ENCODE measurements around the gene PTPRE. TPM values are rescaled to one million over a fixed set of nuclear protein-coding genes. Genes with fewer than 3 reads are reported as not detected.

PTPRE gene
- total RNA-seq, 3 donors from 2014 or later (not counting 1 experiment from before 2014, with no cell fraction given), result 274 to 280 (median 275) TPM

- Mint-ChIP-seq H3K27me3 (ENCODE audit: low read depth in 2 of 2) (no peaks in the 10 kb centered on the region), H3K9me3 (no peaks in the 10 kb centered on the region), H3K4me1 (peaks cover 85 to 87% of the 10 kb centered on the region in 2 donors), H3K27ac (peak overlapping the region; percentile 88), H3K4me3 (no peak overlapping the region), H3K36me3 (peaks cover 15% of the 10 kb centered on the region)
- ATAC-seq (no peak), DNase-seq (no peak)
- Histone ChIP-seq H3K36me3 (ENCODE audit: control insufficient read depth, insufficient read depth, low read length) (peaks cover 78% of the 10 kb centered on the region), H3K9me3 (ENCODE audit: control insufficient read depth, insufficient read depth, low read length) (no peaks in the 10 kb centered on the region), H3K4me1 (ENCODE audit: control insufficient read depth, insufficient read depth, low read length) (peaks cover 73% of the 10 kb centered on the region), H3K27ac (ENCODE audit: low read length) (peak overlapping the region; percentile 62), H3K27me3 (ENCODE audit: control insufficient read depth, insufficient read depth, low read length) (no peaks in the 10 kb centered on the region), H3K4me3 (ENCODE audit: low read length) (no peak overlapping the region)
- WGBS (ENCODE audit: insufficient coverage), result 80% methylated on average over 8 of the region's 9 CpGs
- intact Hi-C loops (cut with micrococcal nuclease), result no loop called here
- TF ChIP-seq, protein P1, sequence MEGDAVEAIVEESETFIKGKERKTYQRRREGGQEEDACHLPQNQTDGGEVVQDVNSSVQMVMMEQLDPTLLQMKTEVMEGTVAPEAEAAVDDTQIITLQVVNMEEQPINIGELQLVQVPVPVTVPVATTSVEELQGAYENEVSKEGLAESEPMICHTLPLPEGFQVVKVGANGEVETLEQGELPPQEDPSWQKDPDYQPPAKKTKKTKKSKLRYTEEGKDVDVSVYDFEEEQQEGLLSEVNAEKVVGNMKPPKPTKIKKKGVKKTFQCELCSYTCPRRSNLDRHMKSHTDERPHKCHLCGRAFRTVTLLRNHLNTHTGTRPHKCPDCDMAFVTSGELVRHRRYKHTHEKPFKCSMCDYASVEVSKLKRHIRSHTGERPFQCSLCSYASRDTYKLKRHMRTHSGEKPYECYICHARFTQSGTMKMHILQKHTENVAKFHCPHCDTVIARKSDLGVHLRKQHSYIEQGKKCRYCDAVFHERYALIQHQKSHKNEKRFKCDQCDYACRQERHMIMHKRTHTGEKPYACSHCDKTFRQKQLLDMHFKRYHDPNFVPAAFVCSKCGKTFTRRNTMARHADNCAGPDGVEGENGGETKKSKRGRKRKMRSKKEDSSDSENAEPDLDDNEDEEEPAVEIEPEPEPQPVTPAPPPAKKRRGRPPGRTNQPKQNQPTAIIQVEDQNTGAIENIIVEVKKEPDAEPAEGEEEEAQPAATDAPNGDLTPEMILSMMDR (IDR thresholded peaks at IDR 0.05), result no peak
Observed at GRCh38 chr10:128058106-128058749, 151.3 kb downstream of the PTPRE start.

DNA sequence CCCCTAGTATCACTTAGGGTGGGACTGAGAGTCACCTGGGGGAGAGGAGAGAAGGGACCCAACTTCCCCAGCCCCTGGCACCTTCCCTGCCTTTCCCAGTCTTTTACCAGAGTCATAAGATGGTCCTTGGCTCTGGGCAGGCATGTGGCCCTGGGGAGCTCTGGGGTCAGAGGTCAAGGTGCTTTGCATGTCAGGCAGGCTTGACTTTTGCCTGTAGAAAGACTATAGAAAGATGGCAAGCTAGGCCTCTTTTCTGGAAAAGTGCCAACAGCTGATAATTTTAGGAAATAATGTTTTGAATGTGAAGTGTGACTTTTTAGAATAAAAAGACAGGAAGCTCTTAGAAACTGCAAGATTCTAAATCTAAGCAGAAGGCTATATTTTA, 151.8 kb downstream of the PTPRE start:
- Histone ChIP-seq H3K4me1 (ENCODE audit: control insufficient read depth, insufficient read depth, low read length) (peaks cover 73% of the 10 kb centered on the region), H3K9me3 (ENCODE audit: control insufficient read depth, insufficient read depth, low read length) (no peaks in the 10 kb centered on the region), H3K27ac (ENCODE audit: low read length) (peak overlapping the region; percentile 62), H3K27me3 (ENCODE audit: control insufficient read depth, insufficient read depth, low read length) (no peaks in the 10 kb centered on the region), H3K36me3 (ENCODE audit: control insufficient read depth, insufficient read depth, low read length) (peaks cover 75% of the 10 kb centered on the region), H3K4me3 (ENCODE audit: low read length) (no peak overlapping the region)
- Mint-ChIP-seq H3K27ac (peak overlapping the region; percentile 88), H3K9me3 (no peaks in the 10 kb centered on the region), H3K36me3 (peaks cover 15% of the 10 kb centered on the region), H3K4me1 (peaks cover 90 to 92% of the 10 kb centered on the region in 2 donors), H3K27me3 (ENCODE audit: low read depth in 2 of 2) (no peaks in the 10 kb centered on the region), H3K4me3 (no peak overlapping the region)
- TF ChIP-seq, protein P1 (IDR thresholded peaks at IDR 0.05), result no peak
- DNase-seq (no peak), ATAC-seq (no peak)
- intact Hi-C loops (cut with micrococcal nuclease), result loop anchor here (1.0 kb wide), 1 partner anchor 10 kb away; no protein-coding TSS in a partner anchor

DNA sequence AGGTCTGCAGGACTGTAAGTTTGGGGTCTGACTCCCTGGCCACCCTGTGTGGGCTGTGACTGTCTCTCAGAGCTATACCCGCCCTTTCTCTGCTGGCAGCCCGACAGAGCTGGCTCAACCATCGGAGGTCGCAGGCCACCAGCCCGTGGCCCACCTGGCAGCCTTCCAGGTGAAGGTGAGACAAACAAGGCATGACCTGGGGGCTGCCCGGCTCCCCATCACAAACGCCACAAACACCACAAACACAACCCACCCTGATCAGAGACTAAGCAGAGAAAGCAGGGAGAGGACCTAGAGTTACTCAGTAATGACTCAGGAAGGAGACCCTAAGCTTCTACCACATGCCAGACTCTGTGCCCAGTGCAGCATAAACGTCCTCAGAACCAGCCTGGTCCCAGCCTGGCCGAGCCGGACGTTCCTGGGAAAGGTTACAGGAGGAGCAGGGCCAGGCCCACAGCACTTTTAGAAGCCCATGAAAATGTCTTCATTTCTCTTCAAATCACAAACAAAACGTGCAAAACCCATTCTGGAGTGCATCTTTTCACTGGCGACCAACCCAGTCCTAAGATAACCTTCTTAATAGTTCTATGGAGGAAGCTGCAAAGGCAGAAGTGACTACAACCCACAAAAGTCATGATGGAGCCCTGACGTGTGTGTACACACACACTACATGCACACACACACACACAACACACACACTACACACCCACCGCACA, 152.5 kb downstream of the PTPRE start:
- Mint-ChIP-seq H3K36me3 (peaks cover 15% of the 10 kb centered on the region), H3K27ac (peak overlapping the region; percentile 88), H3K4me1 (peaks cover 89 to 92% of the 10 kb centered on the region in 2 donors), H3K4me3 (peak overlapping the region; percentile 42), H3K9me3 (no peaks in the 10 kb centered on the region), H3K27me3 (ENCODE audit: low read depth in 2 of 2) (no peaks in the 10 kb centered on the region)
- peaks cover 73% of the 10 kb centered on the region for H3K4me1 ChIP-seq (ENCODE audit: control insufficient read depth, insufficient read depth, low read length)
- H3K27ac ChIP-seq (ENCODE audit: low read length), result peak overlapping the region; percentile 62
- DNase-seq (peak in 1 of 2 donors; percentile 34), ATAC-seq (peak in 2 of 3 donors; percentile 8 to 12)
- H3K4me3 ChIP-seq (ENCODE audit: low read length), result no peak overlapping the region
- no peaks in the 10 kb centered on the region for H3K9me3 ChIP-seq (ENCODE audit: control insufficient read depth, insufficient read depth, low read length)
- intact Hi-C loops (cut with micrococcal nuclease), result loop anchor here (1.0 kb wide), 1 partner anchor 11 kb away; no protein-coding TSS in a partner anchor
- TF ChIP-seq, protein P1 (IDR thresholded peaks at IDR 0.05), result no peak
- peaks cover 71% of the 10 kb centered on the region for H3K36me3 ChIP-seq (ENCODE audit: control insufficient read depth, insufficient read depth, low read length)
- no peaks in the 10 kb centered on the region for H3K27me3 ChIP-seq (ENCODE audit: control insufficient read depth, insufficient read depth, low read length)
- 43% methylated on average over 15 of the region's 15 CpGs for WGBS (ENCODE audit: insufficient coverage)
